Measurements from ENCODE around the gene KRTAP10-4.
"Not testable (repeated sequence)": the region's sequence is repeated elsewhere in the genome, so short reads cannot be mapped to it uniquely, and the experiment has no call there.

The KRTAP10-4 gene

GRCh38 chr21:44557491-44558328 is 15.8 kb upstream of the KRTAP10-4 start:
- no peak for DNase-seq (ENCODE audit: low read depth in 2 of 2, low spot score in 1 of 2)

- DNase-seq (ENCODE audit: low read depth in 2 of 2, low spot score in 1 of 2), result not testable (repeated sequence)
Observed at GRCh38 chr21:44558329-44558675, 15.2 kb upstream of the KRTAP10-4 start.

GRCh38 chr21:44558695-44559094 is 14.8 kb upstream of the KRTAP10-4 start, which contains the start of gene KRTAP10-3:
Gene KRTAP10-3 (minus strand): TSS chr21:44558795. CDS start chr21:44558715, 80 bp downstream.
- no peak for DNase-seq (ENCODE audit: low read depth in 2 of 2, low spot score in 1 of 2)

- no peak for DNase-seq (ENCODE audit: low read depth in 2 of 2, low spot score in 1 of 2)
Observed at GRCh38 chr21:44564099-44564498, 9.4 kb upstream of the KRTAP10-4 start.

GRCh38 chr21:44564886-44565598 is 8.5 kb upstream of the KRTAP10-4 start:
- no peak for DNase-seq (ENCODE audit: low read depth in 2 of 2, low spot score in 1 of 2)

GRCh38 chr21:44566403-44566802 is 7.1 kb upstream of the KRTAP10-4 start:
- DNase-seq (ENCODE audit: low read depth in 2 of 2, low spot score in 1 of 2), result no peak

- no peak for DNase-seq (ENCODE audit: low read depth in 2 of 2, low spot score in 1 of 2)
Observed at GRCh38 chr21:44567481-44568171, 5.9 kb upstream of the KRTAP10-4 start.

- DNase-seq (ENCODE audit: low read depth in 2 of 2, low spot score in 1 of 2), result no peak
Observed at GRCh38 chr21:44568261-44568660, 5.3 kb upstream of the KRTAP10-4 start.

- no peak for DNase-seq (ENCODE audit: low read depth in 2 of 2, low spot score in 1 of 2)
Observed at GRCh38 chr21:44568667-44569556, 4.6 kb upstream of the KRTAP10-4 start.

- DNase-seq (ENCODE audit: low read depth in 2 of 2, low spot score in 1 of 2), result no peak
Observed at GRCh38 chr21:44569861-44570517, 3.5 kb upstream of the KRTAP10-4 start.

- DNase-seq (ENCODE audit: low read depth in 2 of 2, low spot score in 1 of 2), result no peak
Observed at GRCh38 chr21:44571296-44571695, 2.2 kb upstream of the KRTAP10-4 start.

GRCh38 chr21:44571844-44572782 is 1.4 kb upstream of the KRTAP10-4 start:
- DNase-seq (ENCODE audit: low read depth in 2 of 2, low spot score in 1 of 2), result no peak

GRCh38 chr21:44572959-44573583 is 458 bp upstream of the KRTAP10-4 start:
- DNase-seq (ENCODE audit: low read depth in 2 of 2, low spot score in 1 of 2), result no peak

- DNase-seq (ENCODE audit: low read depth in 2 of 2, low spot score in 1 of 2), result no peak
Observed at GRCh38 chr21:44574457-44575306, 1.2 kb downstream of the KRTAP10-4 start.

- DNase-seq (ENCODE audit: low read depth in 2 of 2, low spot score in 1 of 2), result no peak
Observed at GRCh38 chr21:44575307-44576024, 1.9 kb downstream of the KRTAP10-4 start.

- no peak for DNase-seq (ENCODE audit: low read depth in 2 of 2, low spot score in 1 of 2)
Observed at GRCh38 chr21:44576025-44576420, 2.5 kb downstream of the KRTAP10-4 start.

GRCh38 chr21:44578371-44579055 is 5.0 kb downstream of the KRTAP10-4 start:
- no peak for DNase-seq (ENCODE audit: low read depth in 2 of 2, low spot score in 1 of 2)

Measured in stimulated activated CD8-positive, alpha-beta memory T cell treated with anti-CD3 and anti-CD28 coated beads, Interleukin-4, amount 100 ng/mL, for 4 hours (primary cell).